ENCODE data around the gene RPTOR.
"Not testable (repeated sequence)": the region's sequence is repeated elsewhere in the genome, so short reads cannot be mapped to it uniquely, and the experiment has no call there.

Gene RPTOR

GRCh38 chr17:80621335-80621996, 76.8 kb downstream of the RPTOR start:
- no peak for FAIRE-seq

DNA sequence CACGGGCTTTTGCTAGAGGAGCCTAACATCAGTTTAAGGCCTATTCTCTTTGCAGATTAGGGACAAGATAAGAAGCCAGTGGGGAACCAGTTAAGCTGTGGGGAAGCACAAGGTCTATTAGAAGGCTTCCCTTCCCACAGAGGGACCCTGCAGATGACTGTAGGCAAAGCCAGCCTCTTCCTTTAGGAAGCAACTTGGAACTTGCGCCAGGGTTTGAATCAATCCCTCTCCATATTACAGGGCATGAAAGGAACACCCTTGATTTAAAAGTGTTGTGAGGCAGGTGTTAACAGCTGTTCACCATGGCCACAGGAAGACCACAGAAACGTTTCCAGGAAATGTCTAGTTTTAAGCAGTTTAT, 77.3 kb downstream of the RPTOR start:
- FAIRE-seq: no peak

DNA sequence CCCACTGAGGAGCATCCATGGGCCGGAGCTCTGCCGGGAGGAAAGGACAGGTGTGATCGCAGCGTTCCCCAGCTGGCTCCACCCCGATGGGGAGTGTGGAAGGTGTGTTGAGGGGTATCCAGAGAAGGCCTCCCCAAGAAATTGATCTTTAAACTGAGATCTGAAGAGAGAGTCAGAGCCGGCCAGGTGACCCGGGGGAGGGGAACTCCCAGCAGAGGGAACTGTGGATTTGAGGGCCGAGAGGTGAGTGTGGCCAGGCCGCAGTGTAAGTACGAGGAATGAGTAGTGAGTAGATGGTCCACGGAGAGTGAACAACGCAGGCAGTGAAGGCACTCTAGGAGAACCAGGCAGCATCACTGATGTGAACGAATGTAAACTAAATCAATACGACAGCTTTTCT, 80.2 kb downstream of the RPTOR start:
- no peak for FAIRE-seq

DNA sequence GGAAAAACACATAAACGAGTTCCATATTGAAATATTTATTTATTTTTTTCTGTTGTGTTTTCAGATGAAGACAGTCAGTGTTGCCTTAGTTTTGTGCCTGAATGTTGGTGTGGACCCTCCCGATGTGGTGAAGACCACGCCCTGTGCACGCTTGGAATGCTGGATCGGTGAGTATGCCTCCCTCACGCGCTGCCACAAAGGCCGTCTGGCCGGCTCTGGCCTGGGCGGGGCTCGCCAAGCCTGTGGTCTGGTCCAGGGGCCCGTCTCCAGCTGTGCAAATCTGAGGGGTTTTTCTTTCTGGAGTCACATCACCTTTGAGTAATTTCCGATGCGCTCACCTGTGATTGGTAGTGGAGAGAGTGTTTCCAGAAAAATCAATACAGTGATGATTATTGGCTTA, 81.0 kb downstream of the RPTOR start:
- no peak for FAIRE-seq

- not testable (repeated sequence) for FAIRE-seq
Observed at GRCh38 chr17:80628881-80629280, 84.2 kb downstream of the RPTOR start.

DNA sequence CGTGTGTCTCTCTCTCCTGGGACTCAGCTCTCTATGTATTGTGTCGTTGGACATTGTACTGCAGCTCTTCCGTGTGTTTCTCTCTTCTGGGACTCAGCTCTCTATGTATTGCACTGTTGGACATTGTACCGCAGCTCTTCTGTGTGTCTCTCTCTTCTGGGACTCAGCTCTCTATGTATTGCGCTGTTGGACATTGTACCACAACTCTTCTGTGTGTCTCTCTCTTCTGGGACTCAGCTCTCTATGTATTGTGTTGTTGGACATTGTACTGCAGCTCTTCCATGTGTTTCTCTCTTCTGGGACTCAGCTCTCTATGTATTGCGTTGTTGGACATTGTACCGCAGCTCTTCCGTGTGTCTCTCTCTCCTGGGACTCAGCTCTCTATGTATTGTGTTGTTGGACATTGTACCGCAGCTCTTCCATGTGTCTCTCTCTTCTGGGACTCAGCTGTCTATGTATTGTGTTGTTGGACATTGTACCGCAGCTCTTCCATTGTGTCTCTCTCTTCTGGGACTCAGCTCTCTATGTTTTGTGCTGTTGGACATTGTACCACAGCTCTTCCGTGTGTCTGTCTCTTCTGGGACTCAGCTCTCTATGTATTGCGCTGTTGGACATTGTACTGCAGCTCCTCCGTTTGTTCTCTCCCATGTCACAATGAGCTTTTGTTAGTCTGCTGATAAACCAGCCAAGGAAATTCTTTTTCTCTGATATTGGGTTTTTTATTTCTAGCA, 84.8 kb downstream of the RPTOR start:
- no peak for FAIRE-seq

- FAIRE-seq: no peak
Observed at GRCh38 chr17:80630560-80631120, 86.0 kb downstream of the RPTOR start.

DNA sequence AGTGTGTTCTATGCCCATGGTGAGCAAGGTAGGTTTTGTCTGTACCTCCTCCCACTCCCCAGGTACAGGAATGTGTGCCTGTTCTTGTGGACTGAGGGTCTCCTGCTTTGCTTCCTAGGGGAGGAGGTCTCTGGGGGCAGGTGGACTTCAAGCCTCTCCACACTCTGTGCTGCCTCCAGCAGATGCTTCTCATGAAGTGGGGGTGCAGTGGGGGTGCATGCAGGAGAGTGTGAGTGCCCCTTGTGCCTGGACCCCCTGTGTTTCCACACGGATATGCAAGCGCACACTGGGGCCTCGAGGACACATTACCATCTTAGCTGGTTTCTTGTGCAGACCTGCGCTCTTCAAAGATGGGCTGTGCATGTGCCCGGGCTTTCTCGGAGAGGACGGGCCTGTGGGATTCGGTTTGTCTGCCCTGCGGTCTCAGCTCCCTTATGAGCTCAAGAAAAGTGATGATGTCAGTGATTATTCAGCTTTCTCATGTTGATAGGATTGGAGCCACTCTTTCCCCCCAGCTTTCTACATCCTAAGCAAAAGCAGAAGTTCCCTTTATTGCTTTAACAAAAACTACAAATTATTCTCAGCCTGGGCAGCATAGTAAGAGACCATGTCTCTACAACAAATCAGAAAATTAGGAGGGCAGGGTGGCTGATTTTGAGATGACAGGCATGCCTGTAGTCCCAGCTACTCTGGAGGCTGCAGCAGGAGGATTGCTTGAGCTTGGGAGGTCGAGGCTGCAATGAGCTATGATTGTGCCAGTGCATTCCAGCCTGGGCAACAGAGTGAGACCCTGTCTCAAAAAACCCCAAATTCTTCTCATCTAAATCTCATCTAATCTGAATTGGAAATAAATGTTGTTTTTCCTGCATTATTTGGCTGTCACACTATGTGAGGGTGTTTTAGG, 86.8 kb downstream of the RPTOR start:
- FAIRE-seq: no peak

DNA sequence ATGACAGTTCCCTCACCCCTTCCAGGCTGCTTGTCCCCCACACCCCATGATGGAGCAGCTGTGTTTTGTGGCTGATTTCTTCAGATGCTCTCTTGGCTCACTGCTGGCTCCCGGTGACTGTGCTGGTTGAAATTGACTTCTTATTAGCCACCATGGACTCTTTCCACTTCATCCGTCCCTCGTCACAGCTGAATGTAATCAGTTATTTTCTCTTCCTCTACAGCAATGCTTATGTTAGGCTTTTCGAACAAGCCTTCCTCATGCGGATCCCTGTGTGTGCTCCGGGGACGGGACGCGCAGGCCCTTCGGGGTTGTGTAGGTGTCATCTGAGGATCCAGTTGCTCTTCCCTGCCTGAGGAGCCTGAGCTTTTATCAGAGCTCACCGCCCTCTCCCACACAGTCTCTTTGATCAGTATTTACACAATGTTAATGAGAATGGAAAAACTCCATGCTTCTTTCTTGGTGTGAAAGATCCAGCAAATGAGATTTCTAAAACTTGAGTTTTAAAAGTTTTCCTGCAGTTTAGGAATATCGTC, 87.5 kb downstream of the RPTOR start:
- no peak for FAIRE-seq

- FAIRE-seq: no peak
Observed at GRCh38 chr17:80633207-80633606, 88.6 kb downstream of the RPTOR start.

DNA sequence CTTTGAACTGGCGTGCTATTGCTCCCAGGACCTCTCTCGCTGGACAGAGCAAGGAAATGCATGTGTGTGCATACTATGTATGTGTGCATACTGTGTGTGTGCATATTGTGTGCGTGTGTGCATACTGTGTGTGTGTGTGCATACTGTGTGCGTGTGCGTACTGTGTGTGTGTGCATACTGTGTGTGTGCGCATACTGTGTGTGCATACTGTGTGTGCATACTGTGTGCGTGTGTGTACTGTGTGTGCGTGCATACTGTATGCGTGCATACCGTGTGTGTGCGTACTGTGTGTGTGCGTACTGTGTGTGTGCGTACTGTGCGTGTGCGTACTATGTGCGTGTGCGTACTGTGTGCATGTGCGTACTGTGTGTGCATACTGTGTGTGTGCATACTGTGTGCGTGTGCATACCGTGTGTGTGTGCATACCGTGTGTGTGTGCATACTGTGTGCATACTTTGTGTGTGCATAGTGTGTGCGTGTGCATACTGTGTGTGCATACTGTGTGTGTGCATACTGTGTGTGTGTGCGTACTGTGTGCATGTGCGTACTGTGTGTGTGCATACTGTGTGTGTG, 89.4 kb downstream of the RPTOR start:
- no peak for FAIRE-seq

GRCh38 chr17:80636361-80637018, 91.9 kb downstream of the RPTOR start:
- FAIRE-seq: no peak

DNA sequence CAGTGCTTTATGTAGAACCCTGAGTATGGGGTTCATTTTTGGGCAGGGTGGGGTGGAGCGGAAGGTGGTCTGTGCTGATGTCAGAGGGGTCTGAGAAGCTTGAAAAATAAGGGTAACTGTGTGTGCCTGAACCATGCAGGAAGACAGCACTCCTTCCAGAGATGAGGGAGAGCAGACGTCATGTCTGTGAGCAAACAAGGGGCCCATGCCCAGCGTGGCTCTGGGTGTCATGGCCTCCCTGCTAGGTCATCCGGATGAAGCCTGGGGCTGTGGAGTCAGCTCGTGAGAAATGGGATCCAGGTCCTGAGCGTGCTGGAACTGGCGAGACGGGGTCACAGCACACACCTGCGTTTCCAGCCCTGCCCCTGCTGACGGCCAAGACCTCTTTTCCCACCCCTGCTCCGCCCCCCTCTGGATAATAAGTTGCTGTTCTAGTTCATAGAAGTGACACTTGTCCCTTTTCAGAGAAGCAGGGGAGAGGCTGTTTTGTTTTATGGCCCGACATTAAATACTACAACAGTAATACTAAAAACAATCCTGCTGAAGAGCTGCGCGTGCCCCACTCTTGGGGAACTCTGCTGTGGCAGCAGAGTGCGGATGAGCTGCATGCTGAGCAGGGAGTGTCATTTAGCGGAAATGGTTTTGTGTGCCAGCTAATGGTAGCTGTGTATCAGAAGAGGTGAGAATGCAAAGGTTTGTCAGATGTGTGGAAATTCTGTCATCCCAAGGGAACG, 92.6 kb downstream of the RPTOR start:
- no peak for FAIRE-seq

DNA sequence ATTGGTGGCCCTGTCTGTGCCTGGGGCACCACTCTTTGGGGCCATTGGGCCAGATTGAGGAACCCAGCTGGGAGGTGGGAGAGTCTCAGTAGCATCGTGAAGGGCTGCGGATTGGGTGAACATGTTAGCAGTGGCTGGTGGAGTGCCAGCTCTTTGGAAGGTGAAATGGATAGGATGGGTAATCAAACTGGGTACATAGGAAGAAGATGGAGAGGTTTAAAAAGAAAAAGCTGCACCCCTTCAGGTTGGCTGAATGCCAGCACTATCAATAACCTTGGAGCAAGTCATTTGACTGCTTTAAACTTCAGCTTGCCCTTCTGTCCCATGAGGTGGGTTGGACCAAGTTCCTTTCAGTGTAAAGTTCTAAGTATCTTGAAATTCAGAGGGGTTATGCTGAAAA, 95.0 kb downstream of the RPTOR start:
- no peak for FAIRE-seq

- FAIRE-seq: no peak
Observed at GRCh38 chr17:80640366-80641084, 95.9 kb downstream of the RPTOR start.

DNA sequence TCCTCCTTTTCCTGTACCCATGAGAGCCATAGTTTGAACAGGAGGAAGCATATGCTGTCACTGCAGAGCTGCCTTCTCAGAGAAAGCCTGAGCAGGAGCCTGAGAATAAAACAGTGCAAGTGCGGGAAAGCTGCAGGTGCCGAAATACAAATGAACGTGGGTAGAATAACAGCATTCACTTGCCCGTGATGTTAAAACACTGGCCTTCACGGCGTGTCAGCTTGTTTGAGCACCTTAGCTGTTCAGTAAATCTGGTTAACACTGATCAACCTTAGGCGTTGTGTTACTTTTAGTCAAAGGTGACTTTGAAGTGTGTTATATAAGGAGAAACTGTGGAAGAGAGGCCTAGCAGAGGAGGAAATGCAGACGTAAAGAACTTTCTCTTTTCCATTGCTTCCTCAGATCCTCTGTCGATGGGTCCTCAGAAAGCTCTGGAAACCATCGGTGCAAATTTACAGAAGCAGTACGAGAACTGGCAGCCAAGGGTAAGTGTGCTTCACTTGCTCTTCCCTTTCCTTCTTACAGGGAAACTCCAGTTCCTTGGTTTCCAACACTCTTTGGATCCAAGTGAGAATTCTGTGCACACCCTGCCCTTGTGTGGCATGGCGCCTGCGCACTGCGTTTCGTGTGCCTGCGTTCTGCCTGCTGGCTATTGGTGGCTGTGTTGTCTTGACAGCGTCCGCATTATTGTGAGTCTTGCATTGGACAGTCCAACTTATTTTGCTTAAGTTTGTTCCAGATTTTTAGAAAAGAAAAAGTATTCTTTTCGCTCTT, 98.9 kb downstream of the RPTOR start:
- FAIRE-seq: no peak

DNA sequence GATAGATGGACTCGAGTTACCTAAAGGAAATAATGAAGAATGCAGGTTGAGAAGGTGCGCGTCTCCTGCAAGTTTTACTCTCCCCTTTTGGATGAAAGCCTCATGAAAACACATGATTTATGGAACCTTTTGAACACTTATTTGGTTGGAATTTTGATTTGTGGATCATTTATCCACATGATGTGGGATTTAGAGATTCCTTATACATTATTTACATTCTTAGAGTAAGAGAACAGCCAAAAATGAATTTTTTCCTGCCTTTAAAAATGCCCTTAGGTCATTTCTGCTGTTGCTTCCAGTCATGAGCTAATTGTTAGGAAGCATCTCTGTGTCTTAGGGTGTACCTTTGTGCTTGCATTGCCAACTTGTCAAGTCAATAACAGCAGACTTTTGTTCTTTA, 99.9 kb downstream of the RPTOR start:
- no peak for FAIRE-seq

DNA sequence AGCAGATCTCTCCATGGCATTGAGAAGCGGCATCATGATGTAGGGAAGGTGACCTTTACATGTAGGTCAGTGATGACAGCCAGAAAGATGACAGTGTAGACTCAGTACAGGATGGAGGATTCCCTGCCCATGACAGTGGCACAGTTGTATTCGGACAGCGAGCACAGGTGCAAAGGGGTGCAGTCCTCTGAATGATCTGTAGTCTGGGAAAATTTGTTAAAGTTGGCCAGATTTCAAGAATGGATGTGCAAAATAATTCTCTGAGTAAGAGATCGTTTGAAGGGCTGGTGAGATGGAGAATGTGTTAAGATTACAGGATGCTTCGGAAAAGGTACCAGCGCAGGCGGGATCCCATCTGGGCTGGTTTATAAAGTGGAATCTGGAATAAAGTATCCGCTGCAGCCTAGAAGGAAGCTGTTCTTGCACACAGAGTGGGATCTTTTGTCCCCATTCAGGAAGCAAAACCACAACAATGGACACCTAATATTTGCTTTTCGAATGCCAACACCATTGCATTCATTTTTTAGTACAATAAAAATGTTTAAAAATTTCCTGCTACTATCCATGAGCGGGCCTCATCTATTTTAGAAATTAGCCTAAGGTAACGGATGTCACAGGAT, 101.2 kb downstream of the RPTOR start:
- FAIRE-seq: no peak

GRCh38 chr17:80646328-80646727, 101.7 kb downstream of the RPTOR start:
- FAIRE-seq: no peak

DNA sequence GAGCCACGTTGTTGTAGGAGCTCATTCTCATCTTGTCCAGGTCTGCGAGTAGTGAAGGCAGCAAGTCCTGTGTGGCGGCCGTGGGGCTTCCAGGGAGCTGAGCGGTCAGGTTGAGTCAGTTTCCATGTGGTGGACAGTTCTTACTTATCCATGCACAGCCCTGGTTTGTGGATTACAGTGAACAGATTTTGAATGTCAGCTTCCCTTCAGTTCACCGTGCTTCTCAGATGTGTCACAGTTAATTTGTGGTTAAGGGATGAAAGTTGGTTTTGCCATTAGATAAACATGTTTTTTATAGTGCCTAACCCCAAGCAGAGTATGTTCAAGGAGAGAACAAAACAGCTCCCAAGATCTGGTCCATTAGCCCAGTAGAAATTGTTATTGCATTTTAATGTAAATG, 103.1 kb downstream of the RPTOR start:
- FAIRE-seq: no peak
